Measurements from ENCODE around the gene POPDC2. TPM values are rescaled to one million over a fixed set of nuclear protein-coding genes. Genes with fewer than 3 reads are reported as not detected.

The POPDC2 gene
- total and polyA plus RNA-seq, 7 donors: 30.7 to 205 (median 137) TPM

GRCh38 chr3:119645813-119646212, 14.6 kb downstream of the POPDC2 start:
- peaks cover 81% of the 10 kb centered on the region for H3K4me1 ChIP-seq

GRCh38 chr3:119644481-119644880, 15.9 kb downstream of the POPDC2 start:
- Histone ChIP-seq H3K27ac (peak overlapping the region; percentile 97), H3K4me3 (peak overlapping the region; percentile 8), H3K36me3 (ENCODE audit: insufficient read depth in 1 of 2, low read depth in 1 of 2) (peaks cover 7 to 97% of the 10 kb centered on the region in 2 donors), H3K4me1 (peaks cover 70% of the 10 kb centered on the region), H3K9me3 (no peaks in the 10 kb centered on the region), H3K27me3 (ENCODE audit: insufficient read depth in 3 of 3, low read length in 2 of 3) (no peaks in the 10 kb centered on the region)
- TF ChIP-seq CTCF (IDR thresholded peaks at IDR 0.05): no peak
- 34 to 39% (median 38%) methylated on average over 1 of the region's 1 CpG for WGBS, 3 donors
- peak in 2 of 4 donors; percentile 51 to 56 for ATAC-seq
- intact Hi-C loops (cut with DNase I): no loop called here
- DNase-seq: no peak

More at GRCh38 chr3:119645813-119646212, 14.6 kb downstream of the POPDC2 start:
- ATAC-seq (no peak), DNase-seq (no peak)
- TF ChIP-seq CTCF (IDR thresholded peaks at IDR 0.05): no peak
- peak overlapping the region; percentile 97 for H3K27ac ChIP-seq
- H3K36me3 ChIP-seq (ENCODE audit: insufficient read depth in 1 of 2, low read depth in 1 of 2): peaks cover 7 to 88% of the 10 kb centered on the region in 2 donors
- intact Hi-C loops (cut with DNase I): no loop called here
- no peaks in the 10 kb centered on the region for H3K9me3 ChIP-seq
- no peaks in the 10 kb centered on the region for H3K27me3 ChIP-seq (ENCODE audit: insufficient read depth in 3 of 3, low read length in 2 of 3)
- WGBS, 3 donors: 93 to 100% (median 93%) methylated on average over 1 of the region's 1 CpG
- H3K4me3 ChIP-seq: no peak overlapping the region

- no peaks in the 10 kb centered on the region for H3K27me3 ChIP-seq (ENCODE audit: insufficient read depth in 3 of 3, low read length in 2 of 3)
- H3K4me3 ChIP-seq: no peak overlapping the region
- WGBS, 3 donors: 92 to 96% (median 93%) methylated on average over 2 of the region's 2 CpGs
- H3K36me3 ChIP-seq (ENCODE audit: insufficient read depth in 1 of 2, low read depth in 1 of 2): peaks cover 7 to 87% of the 10 kb centered on the region in 2 donors
- H3K9me3 ChIP-seq: no peaks in the 10 kb centered on the region
- DNase-seq: no peak
- ATAC-seq: peak in 1 of 4 donors; percentile 26
- peaks cover 65% of the 10 kb centered on the region for H3K4me1 ChIP-seq
- TF ChIP-seq CTCF (IDR thresholded peaks at IDR 0.05): no peak
- intact Hi-C loops (cut with DNase I): no loop called here
- H3K27ac ChIP-seq: peak overlapping the region; percentile 97
Measured at GRCh38 chr3:119643528-119643927, 16.9 kb downstream of the POPDC2 start.

GRCh38 chr3:119642746-119643473, 17.5 kb downstream of the POPDC2 start:
- intact Hi-C loops (cut with DNase I): no loop called here
- ATAC-seq: no peak
- Histone ChIP-seq H3K27me3 (ENCODE audit: insufficient read depth in 3 of 3, low read length in 2 of 3) (no peaks in the 10 kb centered on the region), H3K27ac (peak overlapping the region; percentile 97), H3K36me3 (ENCODE audit: insufficient read depth in 1 of 2, low read depth in 1 of 2) (peaks cover 7 to 81% of the 10 kb centered on the region in 2 donors), H3K4me3 (peak overlapping the region; percentile 2), H3K4me1 (peaks cover 65% of the 10 kb centered on the region), H3K9me3 (no peaks in the 10 kb centered on the region)
- DNase-seq: no peak
- 75 to 85% (median 76%) methylated on average over 5 of the region's 5 CpGs for WGBS, 3 donors
- TF ChIP-seq CTCF (IDR thresholded peaks at IDR 0.05): no peak
